Stimulated activated CD4-positive, alpha-beta T cell treated with anti-CD3 and anti-CD28 coated beads, TNF-alpha, amount 100 ng/mL, for 4 hours (primary cell): ENCODE measurements around the gene TTC21B.
"Not testable (repeated sequence)": the region's sequence is repeated elsewhere in the genome, so short reads cannot be mapped to it uniquely, and the experiment has no call there.

Source experiments
- DNase-seq, 3 experiments: peaks; one replicate each; pipeline ENCODE4 v3.0.0-alpha.2; 2020; ENCODE audit warnings: low read depth in 3 of 3

The TTC21B gene

DNA sequence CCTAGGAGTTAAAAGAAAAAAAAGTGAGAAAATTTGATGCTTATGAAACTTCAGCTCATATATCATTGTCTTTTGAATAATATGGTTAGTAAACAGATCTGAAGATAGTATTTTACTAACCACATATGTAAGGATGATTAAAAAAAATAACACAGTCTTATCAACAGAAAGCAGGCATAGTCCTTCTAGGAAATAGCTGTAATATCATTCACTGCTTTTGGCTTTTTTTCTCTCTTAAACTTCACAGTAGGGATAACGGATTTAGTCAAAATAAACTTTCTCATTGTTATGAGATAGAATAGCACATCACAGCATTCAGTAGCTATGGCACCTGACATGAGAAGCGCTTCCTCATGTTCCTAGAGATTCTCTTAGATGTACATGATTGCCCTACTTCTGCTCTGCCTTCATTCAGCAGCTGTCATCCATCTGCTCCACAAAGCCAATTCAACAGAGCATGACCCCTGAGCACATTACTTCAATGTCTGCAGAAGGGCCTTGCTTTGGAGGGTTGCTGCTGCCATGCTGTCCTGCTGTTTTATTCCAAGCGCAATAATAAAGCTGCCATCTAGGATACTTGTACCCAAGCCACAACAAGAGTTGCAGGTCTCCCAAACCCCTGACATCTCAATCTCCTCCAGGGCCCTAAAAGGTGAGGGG lies 67.0 kb downstream of the TTC21B start:
- DNase-seq = no peak

DNA sequence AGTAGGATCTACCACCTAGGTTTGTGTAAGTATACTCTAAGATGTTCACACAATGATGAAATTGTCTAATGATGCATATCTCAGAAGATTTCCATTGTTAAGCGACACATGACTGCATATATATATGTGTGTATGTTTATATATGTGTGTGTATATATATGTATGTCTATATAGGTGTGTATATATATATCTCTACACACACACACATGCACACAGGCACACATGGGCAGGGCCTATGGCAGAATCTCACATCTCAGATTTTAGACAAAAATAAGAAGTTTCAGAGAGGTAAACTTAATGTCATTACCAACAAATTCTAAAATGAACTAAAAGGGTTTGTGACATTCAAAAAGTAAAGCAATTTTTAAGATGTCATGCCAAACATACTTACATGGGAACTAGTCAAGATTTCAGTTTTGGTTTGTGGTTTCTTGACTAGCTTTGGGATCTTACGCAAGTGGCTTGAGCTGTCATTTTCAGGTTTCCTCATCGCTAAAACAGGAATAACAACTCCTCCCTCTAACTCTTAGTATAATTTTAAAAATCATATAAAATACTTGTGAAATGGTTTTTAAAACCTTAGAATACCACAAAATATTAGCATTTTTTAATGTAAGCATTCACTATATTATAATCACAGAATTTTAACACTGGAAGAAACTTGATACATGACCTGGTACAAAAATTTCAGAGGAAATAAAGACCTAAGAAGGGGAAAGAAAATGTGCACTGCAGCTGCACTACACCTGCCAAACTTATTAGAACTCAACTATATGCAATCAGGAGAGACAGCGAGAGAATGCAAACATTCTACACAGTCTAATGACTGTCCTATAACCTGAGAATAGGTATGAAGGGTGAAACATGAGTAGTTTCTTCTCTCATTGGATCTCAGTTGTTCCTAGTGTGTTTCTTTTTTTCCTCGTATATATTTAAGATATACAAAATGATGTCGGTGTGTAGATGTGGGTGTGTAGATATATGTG lies 75.7 kb downstream of the TTC21B start:
- no peak for DNase-seq

DNA sequence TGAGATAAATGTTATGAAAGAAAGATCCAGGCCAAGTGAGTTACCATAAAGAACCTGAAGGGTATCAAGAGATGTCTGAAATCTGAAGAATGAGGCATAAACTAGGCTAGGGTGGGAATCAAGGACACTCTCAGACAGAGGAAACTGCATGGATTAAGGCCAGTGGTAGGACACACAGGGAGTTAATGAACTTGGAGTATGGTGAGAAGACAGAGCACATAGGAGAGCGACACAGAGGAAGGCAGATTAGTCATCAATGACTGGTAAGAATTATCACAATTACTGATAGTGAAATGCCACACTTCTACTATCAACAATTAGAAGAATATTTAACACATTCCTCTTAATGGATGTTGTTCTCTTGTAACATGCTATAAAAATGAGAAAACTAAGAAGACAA lies 76.9 kb downstream of the TTC21B start:
- DNase-seq = no peak

DNA sequence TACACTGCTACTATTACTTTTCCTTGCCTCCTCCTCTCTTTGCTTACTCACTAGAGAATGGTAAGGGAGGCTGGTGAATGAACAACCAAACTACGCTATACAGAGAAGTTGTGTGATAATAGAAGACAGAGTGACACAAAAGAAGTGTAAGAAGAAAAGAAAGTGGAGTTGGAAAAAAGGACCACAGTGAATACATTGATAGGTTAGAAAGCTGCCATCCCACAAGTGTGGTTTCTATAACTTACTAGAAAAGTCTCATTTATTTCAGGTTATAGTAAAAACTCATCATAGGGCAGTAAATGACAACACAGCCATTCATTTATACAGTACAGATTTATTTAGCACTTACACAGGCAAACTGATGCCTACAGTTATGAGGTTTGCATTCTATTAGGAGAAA lies 77.3 kb downstream of the TTC21B start:
- DNase-seq = no peak

DNA sequence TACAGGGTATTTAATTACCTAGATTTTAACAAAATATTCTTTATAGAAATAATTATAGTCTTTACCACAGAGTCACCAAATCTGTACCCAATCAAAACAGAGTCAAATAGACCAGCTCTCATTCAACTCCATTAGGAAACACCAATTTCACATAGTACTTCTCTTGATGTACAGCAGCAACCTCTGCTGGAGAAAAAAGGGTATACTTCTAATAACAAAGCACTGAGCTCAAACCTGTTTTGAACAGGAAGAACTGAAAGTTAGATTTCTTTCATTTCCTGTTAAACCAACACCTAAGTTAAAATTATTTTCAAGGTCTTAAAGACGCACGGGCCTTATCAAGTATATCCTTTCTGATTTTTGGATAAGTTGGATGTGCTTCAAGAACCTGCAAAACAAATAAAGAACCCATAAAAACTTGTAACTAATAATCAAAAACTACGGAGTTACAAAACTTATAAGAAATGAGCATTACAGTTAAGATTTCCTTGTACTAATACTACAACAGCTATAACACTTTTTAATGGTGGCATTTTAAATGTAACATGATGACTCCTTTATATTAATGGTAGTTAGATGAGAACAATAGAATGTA lies 79.0 kb downstream of the TTC21B start:
- DNase-seq = no peak

DNA sequence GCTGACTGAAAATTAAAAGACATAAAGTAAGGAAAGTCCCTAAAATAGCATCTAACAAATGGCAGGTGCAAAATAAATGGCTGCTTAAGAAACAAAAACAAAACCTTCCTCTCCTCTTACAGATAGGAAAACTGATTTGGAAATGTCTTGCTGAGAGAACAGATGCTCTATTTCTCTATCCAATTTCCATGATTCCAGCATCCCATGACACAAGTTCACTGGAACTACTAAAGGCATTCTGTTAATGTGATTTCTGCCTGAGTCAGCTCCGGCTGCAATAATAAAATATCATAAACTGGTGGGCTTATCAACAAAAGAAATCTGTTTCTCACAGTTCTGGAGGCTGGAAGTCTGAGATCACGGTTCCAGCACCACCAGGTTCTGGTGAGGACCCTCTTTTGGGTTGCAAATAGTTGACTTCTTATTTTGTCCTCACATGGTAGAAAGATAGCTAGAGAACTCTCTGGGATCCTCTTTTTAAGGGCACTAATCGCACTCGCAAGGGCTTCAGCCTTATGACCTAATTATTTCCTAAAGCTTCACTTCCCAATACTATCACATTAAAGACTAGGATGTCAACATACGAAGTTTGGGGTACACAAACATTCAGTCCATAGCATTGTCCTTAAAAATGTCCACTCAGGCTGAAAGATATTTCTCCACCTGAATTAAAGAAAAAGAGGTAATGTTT lies 81.3 kb downstream of the TTC21B start:
- no peak for DNase-seq

DNA sequence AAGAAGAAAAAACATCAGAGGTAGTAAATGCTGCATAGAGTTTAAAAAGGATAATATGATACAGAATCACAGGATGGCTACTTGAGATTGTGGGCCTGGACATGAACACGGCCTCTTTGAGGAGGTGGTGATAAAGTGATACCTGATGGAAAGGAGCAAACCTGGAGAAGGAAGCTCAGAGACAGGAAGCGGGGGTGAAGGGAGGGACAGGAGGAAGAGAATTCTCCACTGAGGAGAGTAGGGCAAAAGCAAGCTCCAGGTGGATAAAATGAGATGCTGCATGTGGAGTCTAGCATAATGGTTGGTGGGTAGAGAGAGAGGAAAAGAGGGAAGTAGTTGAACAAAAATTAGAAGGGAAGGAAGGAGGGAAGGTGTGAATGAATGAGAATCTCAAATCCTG lies 82.6 kb downstream of the TTC21B start:
- DNase-seq = no peak

DNA sequence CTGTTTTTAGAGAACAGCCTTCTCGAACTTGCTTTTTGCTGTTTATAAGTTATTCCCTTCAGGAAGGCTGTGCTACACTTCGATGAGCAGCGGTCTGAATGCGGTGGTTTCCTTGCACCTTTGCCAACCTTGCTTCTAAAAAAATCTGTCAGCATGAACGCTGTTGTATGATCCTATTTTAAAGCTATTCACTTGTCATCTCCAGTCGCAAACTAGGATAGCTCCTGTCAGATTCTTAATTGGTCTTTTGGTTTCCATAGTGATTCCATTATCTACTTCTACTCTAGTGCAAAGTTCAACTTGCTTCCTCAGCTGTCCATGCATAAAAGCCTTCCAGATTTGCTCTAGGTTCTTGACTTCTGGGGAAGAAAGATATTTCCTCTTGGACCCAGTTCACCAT lies 83.2 kb downstream of the TTC21B start:
- DNase-seq = no peak

DNA sequence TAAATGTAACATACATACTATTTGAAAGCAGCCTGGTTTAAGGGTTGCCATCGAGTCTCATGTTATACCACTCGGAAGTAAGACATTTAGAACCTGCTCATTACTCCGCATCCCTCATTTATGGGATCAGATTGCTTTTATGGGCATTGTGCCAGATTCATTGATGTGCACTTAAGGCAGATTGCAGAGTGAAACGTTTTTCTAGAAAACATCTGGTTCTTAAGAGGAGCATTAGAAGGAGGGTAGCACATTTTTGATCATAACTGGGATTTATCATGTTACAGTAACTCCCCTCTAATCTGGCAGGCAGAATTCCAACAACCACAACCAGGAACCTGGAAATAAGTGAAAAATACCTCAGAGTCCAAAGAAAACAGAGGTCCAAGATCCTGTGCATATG lies 85.4 kb downstream of the TTC21B start:
- no peak for DNase-seq

DNA sequence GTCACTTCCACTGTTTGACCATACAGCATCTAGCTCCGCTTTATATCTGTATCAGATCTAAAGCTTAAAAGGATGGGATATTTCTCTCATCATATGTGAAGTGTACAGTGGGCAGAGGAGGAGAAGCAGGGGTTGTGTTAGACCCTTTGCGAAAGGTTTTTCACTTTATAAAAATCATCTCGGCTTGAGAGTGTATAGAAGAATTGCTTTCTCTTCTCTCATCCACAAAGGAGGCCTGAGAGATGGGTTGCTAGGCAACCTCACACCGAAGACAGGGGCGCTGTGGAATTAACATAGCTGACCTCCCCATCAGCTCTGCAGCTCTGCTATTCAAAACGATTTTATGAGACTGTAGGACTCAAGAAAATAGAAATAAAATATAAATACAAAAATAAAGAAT lies 89.3 kb downstream of the TTC21B start:
- no peak for DNase-seq

DNA sequence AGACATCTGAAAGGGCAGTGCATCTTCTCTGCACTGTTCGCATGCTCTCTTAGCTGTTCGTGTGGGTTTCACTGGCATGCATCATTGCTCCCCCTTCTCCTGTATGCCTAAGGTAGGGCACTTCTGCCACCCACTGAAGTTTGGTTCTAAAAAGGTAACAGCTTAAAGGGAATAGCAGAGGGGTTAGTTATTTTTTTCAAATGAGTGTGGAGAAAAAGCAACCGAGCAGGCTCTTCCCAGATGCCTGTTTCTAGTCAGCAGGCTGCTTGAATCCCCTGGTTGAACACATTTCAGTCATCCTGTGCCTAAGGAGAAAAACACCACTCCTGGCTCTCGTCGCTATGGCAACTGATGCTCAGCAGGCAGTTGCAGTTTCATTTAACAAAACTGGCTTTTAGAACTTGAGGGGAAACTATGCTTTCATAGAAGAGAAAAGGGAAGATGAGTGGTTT lies 89.7 kb downstream of the TTC21B start:
- no peak for DNase-seq

DNA sequence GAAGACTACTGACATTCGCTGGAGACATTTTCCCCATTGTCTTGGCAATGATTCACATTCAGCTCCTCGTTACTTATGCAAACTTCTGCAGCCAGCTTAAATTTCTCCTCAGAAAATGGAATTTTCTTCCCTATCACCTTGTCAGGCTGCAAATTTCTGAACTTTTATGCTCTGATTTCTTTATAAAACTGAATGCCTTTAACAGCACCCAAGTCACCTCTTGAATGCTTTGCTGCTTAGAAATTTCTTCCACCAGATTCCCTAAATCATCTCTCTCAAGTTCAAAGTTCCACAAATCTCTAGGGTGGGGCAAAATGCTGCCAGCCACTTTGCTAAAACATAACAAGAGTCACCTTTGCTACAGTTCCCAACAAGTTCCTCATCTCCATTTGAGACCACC lies 92.5 kb downstream of the TTC21B start:
- DNase-seq = not testable (repeated sequence)

DNA sequence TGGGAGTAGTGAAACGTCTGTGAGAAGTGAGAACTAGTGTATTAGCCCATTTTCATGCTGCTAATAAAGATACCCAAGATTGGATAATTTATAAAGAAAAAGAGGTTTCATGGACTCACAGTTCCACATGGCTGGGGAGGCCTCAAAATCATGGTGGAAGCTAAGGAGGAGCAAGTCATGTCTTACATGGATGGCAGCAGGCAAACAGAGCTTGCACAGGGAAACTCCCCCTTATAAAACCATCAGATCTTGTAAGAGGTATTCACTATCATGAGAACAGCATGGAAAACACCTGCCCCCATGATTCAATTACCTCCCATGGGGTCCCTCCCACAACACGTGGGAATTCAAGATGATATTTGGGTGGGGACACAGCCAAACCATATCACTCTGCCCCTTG lies 93.9 kb downstream of the TTC21B start:
- DNase-seq = not testable (repeated sequence)

DNA sequence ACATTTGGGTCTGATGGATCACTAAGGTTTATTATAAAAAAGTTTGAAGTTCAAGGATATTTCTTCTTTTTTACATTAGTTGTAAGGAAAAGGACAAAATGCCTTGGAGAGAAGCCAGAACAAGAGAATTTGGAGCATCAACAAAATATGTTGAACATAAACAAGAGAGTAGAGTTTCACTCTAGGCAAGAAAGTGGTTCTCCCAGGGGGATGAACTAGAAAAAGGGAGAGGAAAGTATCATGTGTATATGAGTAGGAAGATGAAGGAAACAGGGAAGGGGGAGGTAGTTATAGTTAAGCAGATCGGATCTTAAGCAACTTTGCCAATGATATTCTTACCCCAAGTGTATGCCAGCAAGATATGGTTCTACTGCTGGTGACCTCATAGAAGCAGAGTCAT lies 95.7 kb downstream of the TTC21B start:
- no peak for DNase-seq

DNA sequence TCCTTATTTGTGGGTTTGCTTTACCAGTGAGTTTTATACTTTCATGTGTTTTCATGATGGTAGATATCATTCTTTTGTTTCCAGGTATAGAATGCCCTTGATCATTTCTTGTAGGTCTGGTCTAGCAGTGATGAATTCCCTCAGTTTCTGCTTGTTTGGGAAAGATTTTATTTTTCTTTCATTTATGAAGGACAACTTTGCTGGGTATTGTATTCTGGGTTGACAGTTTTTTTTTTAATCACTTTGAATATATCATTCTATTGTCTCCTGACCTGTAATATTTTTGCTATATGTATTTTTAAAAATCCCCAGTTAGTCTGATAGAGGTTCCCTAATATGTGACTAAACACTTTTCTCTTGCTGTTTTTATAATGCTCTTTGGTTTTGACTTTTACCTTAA lies 101.2 kb downstream of the TTC21B start:
- DNase-seq = no peak

DNA sequence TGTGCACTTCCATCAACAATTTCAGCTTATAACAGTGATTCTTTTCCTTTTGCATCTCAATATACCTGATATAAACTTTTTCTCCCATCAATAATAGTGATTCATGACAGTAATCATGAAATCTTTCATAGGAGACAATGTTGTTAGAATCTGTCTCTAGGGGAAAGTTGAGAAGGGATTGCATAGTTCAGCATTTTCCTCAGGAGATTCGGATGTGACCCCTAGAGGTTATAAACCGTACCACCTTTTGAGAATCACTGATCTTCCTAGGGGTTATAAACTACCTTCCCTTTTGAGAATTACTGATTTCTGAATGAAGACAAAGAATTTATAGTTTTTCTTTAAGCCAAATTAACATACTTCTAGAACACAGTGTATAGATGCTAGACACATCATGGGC lies 106.6 kb downstream of the TTC21B start:
- DNase-seq = no peak

DNA sequence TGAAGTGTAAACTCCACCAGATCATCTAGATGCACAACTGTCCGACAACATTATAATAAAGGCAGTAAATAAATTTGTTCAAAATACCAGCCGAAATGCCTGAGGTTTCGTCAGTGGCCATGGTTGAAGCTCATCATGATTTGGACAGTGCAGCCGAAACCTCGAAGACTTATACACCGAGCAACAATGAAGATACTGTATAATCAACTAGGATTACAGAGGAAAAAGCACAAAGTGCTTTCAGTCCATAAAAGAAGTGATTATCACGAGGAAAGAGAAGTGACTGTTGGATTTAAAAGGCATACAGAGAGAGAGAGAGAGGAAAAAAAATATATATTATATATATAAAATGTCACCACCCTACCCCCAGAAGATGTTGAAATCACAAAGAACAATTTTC lies 107.5 kb downstream of the TTC21B start:
- DNase-seq = no peak

DNA sequence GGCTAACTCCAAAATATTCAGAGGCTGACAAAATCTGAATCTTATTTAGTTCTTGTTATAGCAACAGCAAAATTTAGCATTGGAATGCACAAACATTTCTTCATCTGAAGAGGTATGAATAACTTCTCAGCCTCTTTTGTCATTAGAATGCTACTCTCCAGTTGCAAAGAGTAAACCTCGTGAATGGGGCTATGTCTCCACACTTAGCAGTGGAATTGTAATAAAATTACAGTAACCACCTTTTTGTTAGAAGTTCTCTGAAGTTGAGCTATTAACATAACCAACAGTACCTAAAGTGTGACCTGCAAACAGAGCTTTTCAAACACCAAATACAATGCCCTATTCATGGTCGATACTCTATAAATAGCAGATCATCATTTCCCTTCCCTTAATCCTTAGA lies 109.4 kb downstream of the TTC21B start:
- no peak for DNase-seq

DNA sequence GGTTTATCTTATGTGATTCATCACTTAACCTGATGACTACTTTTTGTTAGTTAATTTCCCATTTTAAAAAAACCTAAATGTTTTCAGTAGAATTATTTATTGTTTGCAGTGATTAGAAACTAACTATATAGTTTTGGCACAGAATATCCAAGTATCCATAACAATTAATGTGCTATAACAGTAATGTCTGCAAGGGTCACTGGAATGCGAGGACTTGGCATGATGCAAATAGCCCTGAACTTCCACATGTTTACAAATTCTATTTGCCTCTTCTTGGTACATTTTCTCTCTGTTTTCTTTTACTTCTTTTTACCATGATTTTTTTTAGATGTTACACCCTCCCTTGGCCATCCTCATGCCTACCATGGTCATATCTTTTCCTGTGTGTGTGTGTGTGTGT lies 110.2 kb downstream of the TTC21B start:
- no peak for DNase-seq

DNA sequence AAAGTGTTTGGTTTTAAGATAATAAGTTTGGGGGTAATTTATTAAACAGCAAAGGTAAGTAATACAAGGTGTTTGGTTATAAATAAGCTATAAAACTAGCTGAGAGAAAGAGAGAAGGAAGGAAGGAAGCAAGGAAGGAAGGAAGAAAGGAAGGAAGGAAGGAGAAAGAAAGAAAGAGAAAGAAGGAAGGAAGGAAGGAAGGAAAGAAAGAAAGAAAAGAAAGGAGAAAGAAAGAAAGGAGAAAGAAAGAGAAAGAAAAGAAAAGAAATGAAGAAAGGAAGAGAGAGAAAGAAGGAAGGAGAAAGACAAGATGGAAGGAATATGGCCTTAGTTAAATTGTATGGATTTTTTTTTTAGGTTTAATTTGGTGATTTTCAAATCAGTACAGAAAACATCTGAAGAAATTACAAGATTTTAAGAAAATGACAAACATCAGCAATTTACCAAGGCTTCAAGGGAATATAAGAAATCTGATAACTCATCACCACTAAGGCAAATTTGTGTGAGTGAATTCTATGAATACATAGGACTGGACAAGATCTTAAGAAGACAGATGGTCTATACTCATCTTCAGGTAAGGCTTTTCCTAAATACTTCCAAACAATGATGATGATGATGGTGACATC lies 113.1 kb downstream of the TTC21B start:
- DNase-seq = no peak

DNA sequence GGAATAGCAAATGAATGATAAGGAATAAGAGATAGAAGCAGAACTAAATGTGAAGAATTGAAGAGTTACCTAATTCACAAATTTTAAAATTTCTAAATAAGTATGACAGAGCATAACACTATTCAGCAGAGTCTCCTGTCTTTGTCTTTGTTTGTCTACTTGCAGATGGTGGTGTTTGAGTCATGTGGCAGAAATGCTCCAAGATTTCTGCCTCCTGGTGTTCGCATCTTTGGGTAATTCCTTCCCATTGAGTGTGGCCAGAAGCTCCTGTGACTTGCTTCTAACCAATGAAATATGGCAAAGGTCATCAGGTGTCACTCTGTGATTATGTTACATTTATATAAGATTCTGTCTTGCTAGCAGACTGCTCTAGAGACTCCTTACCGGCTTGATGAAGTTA lies 114.0 kb downstream of the TTC21B start:
- no peak for DNase-seq

DNA sequence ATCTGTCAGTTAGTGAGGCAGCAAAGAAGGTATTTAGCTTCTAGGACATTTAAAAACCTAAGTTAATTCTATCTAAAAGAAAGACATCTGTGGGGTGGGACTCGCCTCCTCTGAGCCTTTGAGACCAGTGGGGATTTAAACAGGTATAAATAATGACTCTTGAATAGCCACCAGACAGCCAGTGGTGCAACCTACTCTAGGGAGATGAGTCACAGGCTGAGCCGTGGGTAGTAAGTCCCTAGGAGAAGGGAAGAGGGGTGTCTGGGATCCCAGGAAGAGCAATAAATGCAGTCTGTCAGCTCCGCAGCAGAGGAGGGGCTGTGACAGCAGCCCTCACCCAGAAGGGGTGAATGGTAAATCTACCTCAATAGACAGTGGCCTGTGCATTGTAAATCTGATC lies 116.5 kb downstream of the TTC21B start:
- DNase-seq = no peak
